HepG2 (cell line): ENCODE measurements around the gene CNTROB. TPM values are rescaled to one million over a fixed set of nuclear protein-coding genes. Genes with fewer than 3 reads are reported as not detected.

ENCODE experiments used
- CEBPZ ChIP-seq: IDR thresholded peaks from 2 replicates; pipeline ENCODE4 v1.6.1; 2012; ENCODE audit warnings: low read length, improper control_type of control experiment
- CREM ChIP-seq, 2 experiments: sonication (generic) in 1 of 2; formaldehyde crosslinking in 1 of 2; IDR thresholded peaks; 2 replicates each; pipeline versions ENCODE4 v1.4.0 to v1.6.1; 2016 to 2020; ENCODE audit warnings: antibody characterized with exemption in 1 of 2, mild to moderate bottlenecking in 1 of 2, missing genetic modification reagents in 1 of 2
- IKZF1 ChIP-seq: fragments of 450-650 bp; IDR thresholded peaks from 2 replicates; pipeline ENCODE4 v1.7.1; 2016
- MAX ChIP-seq: IDR thresholded peaks from 2 replicates; pipeline ENCODE4 v1.6.1; 2012; ENCODE audit warnings: inconsistent platforms
- NFATC3 ChIP-seq: sonication (generic); formaldehyde crosslinking; IDR thresholded peaks from 2 replicates; pipeline ENCODE4 v1.5.1; 2020; ENCODE audit warnings: mild to moderate bottlenecking, missing genetic modification reagents
- NFYC ChIP-seq: IDR thresholded peaks from 2 replicates; pipeline ENCODE4 v1.6.1; 2016; ENCODE audit warnings: missing genetic modification reagents, missing compliant biosample characterization
- PAXIP1 ChIP-seq: sonication (generic); formaldehyde crosslinking; conservative IDR thresholded peaks from 2 replicates; pipeline ENCODE4 v1.4.0; 2020; ENCODE audit warnings: mild to moderate bottlenecking, missing genetic modification reagents, moderate library complexity
- POLR2A ChIP-seq, 2 experiments: IDR thresholded peaks; 2 replicates each; pipeline ENCODE4 v1.6.1; 2011; ENCODE audit warnings: low read depth in 2 of 2, low read length in 2 of 2, mild to moderate bottlenecking in 1 of 2, moderate library complexity in 1 of 2; ENCODE audit not compliant: insufficient read depth in 1 of 2
- RARA ChIP-seq: IDR thresholded peaks from 2 replicates; pipeline ENCODE4 v1.6.1; 2016; ENCODE audit warnings: missing genetic modification reagents, missing compliant biosample characterization
- REL ChIP-seq: sonication (generic); formaldehyde crosslinking; conservative IDR thresholded peaks from 2 replicates; pipeline ENCODE4 v1.8.0; 2022; ENCODE audit warnings: mild to moderate bottlenecking, missing genetic modification reagents, moderate library complexity
- TCF12 ChIP-seq, 2 experiments: fragments of 450-650 bp in 1 of 2; sonication (generic) in 1 of 2; formaldehyde crosslinking in 1 of 2; IDR thresholded peaks; 2 replicates each; pipeline versions ENCODE4 v1.6.1 to v1.8.0; 2017 to 2022; ENCODE audit warnings: antibody characterized with exemption in 1 of 2, mild to moderate bottlenecking in 1 of 2, missing genetic modification reagents in 1 of 2, moderate library complexity in 1 of 2
- TERF1 ChIP-seq: sonication (generic); formaldehyde crosslinking; IDR thresholded peaks from 2 replicates; pipeline ENCODE4 v1.8.0; 2022; ENCODE audit warnings: mild to moderate bottlenecking, missing genetic modification reagents, moderate library complexity
- TGIF2 ChIP-seq: IDR thresholded peaks from 2 replicates; pipeline ENCODE4 v1.6.1; 2016; ENCODE audit warnings: control low read depth, missing compliant biosample characterization
- THAP11 ChIP-seq: IDR thresholded peaks from 2 replicates; pipeline ENCODE4 v1.6.1; 2016; ENCODE audit warnings: missing biosample characterization, missing genetic modification reagents
- ZNF530 ChIP-seq: sonication (generic); formaldehyde crosslinking; IDR thresholded peaks from 2 replicates; pipeline ENCODE4 v1.5.0; 2020; ENCODE audit warnings: low read depth, mild to moderate bottlenecking, missing genetic modification reagents
- ZNF557 ChIP-seq: sonication (generic); formaldehyde crosslinking; IDR thresholded peaks from 2 replicates; pipeline ENCODE4 v1.4.0; 2020; ENCODE audit warnings: missing genetic modification reagents
- ZNF710 ChIP-seq: sonication (generic); formaldehyde crosslinking; IDR thresholded peaks from 2 replicates; pipeline ENCODE4 v1.5.0; 2020; ENCODE audit warnings: mild to moderate bottlenecking, missing genetic modification reagents, borderline replicate concordance
- ZNF839 ChIP-seq: sonication (generic); formaldehyde crosslinking; IDR thresholded peaks from 2 replicates; pipeline ENCODE4 v1.4.0; 2020; ENCODE audit warnings: missing genetic modification reagents, mild to moderate bottlenecking, borderline replicate concordance
- ZZZ3 ChIP-seq: sonication (generic); formaldehyde crosslinking; IDR thresholded peaks from 2 replicates; pipeline ENCODE4 v1.4.0; 2020; ENCODE audit warnings: missing genetic modification reagents, mild to moderate bottlenecking, borderline replicate concordance
- polyA plus RNA-seq, 8 experiments: library from polyadenylated mRNA; depleted of rRNA in 3 of 8; stranded (reverse) in 7 of 8; unstranded in 1 of 8; fragments of >200 nt; fragmentation: Illumina TruSeq in 4 of 8; extraction: Trizol in 4 of 8; gene quantifications; 2 replicates each; pipeline versions ENCODE4 v1.2.1 to v1.2.3, GENCODE V29; 2011 to 2016; ENCODE audit warnings: low read depth in 4 of 8, missing spikeins in 1 of 8, mixed read lengths in 1 of 8; ENCODE audit not compliant: insufficient read depth in 1 of 8
- total RNA-seq, 5 experiments: library from RNA; depleted of rRNA; stranded (reverse); fragments of >200 nt; fragmentation: Illumina TruSeq; extraction: Trizol; gene quantifications; 2 replicates each; pipeline ENCODE4 v1.2.3, GENCODE V29; 2016; ENCODE audit warnings: low read depth in 1 of 5

The CNTROB gene
- total and polyA plus RNA-seq, 2 of the 13 experiments (the other 11 are each of a cell fraction or from before 2014, with no cell fraction given), result 21.2 to 24.1 TPM

- TF ChIP-seq ZNF839 (CRISPR knock-in tag), result 0 out of 2 replicates have a peak, but pooled peaks have one; percentile 40
- no peak for TF ChIP-seq IKZF1
- no peak for TF ChIP-seq PAXIP1 (CRISPR knock-in tag)
- TF ChIP-seq THAP11 (CRISPR knock-in tag), result peak; percentile 39; the same call in 1 of the 2 replicates
- no peak for TF ChIP-seq ZZZ3 (CRISPR knock-in tag)
- TF ChIP-seq ZNF710 (CRISPR knock-in tag), result no peak
- TF ChIP-seq CREM (IDR thresholded peaks at IDR 0.05), result no peak
- no peak for TF ChIP-seq CREM (CRISPR knock-in tag; IDR thresholded peaks at IDR 0.05)
- TF ChIP-seq CEBPZ, result no peak
- TF ChIP-seq TGIF2 (CRISPR knock-in tag), result peak; percentile 77; the same call in 1 of the 2 replicates
- TF ChIP-seq REL (CRISPR knock-in tag), result 0 out of 2 replicates have a peak, but pooled peaks have one; percentile 69
- TF ChIP-seq MAX, result peak; percentile 97
- peak; percentile 89 for TF ChIP-seq ZNF557 (CRISPR knock-in tag)
- no peak; the same call in 1 of the 2 replicates for TF ChIP-seq RARA (CRISPR knock-in tag)
- TF ChIP-seq TERF1 (CRISPR knock-in tag), result no peak
- TF ChIP-seq ZNF530 (CRISPR knock-in tag), result no peak
- TF ChIP-seq NFYC (CRISPR knock-in tag), result peak; percentile 48
- TF ChIP-seq POLR2A (IDR thresholded peaks at IDR 0.05; ENCODE audit: insufficient read depth in 1 of 2, low read depth in 2 of 2, low read length in 2 of 2), result no peak
- TF ChIP-seq TCF12 (IDR thresholded peaks at IDR 0.05), result no peak
- no peak for TF ChIP-seq TCF12 (CRISPR knock-in tag; IDR thresholded peaks at IDR 0.05)
- no peak for TF ChIP-seq NFATC3 (CRISPR knock-in tag)
These were observed 16.2 kb upstream of the CNTROB start, which contains the start of gene RNF227 (continued) for GRCh38 chr17:7915611-7916384.
